Measurements from ENCODE around the gene SLC6A18.

SLC6A18 gene

GRCh38 chr5:1257841-1258240 lies 32.7 kb downstream of the SLC6A18 start:
- no peak for TF ChIP-seq CTCF (IDR thresholded peaks at IDR 0.05; ENCODE audit: low read depth, low read length)
- in situ Hi-C loops (cut with HindIII; ENCODE audit: low sequenced_read_pairs), result no loop called here
- no peak for DNase-seq (ENCODE audit: low read depth, low spot score)
- H3K4me3 ChIP-seq (ENCODE audit: low read depth, low read length), result no peak overlapping the region

GRCh38 chr5:1259806-1260480 lies 34.8 kb downstream of the SLC6A18 start:
- no peak for TF ChIP-seq CTCF (IDR thresholded peaks at IDR 0.05; ENCODE audit: low read depth, low read length)
- DNase-seq (ENCODE audit: low read depth, low spot score), result no peak
- no peak overlapping the region for H3K4me3 ChIP-seq (ENCODE audit: low read depth, low read length)
- in situ Hi-C loops (cut with HindIII; ENCODE audit: low sequenced_read_pairs), result no loop called here

- H3K4me3 ChIP-seq (ENCODE audit: low read depth, low read length), result no peak overlapping the region
- no peak for DNase-seq (ENCODE audit: low read depth, low spot score)
- TF ChIP-seq CTCF (IDR thresholded peaks at IDR 0.05; ENCODE audit: low read depth, low read length), result no peak
- in situ Hi-C loops (cut with HindIII; ENCODE audit: low sequenced_read_pairs), result no loop called here
These were observed 36.5 kb downstream of the SLC6A18 start for GRCh38 chr5:1261643-1262042.

- DNase-seq (ENCODE audit: low read depth, low spot score), result peak; percentile 18
These were observed 37.2 kb downstream of the SLC6A18 start for GRCh38 chr5:1262381-1262780.

GRCh38 chr5:1264211-1264610 lies 39.0 kb downstream of the SLC6A18 start:
- no peak for TF ChIP-seq CTCF (IDR thresholded peaks at IDR 0.05; ENCODE audit: low read depth, low read length)
- DNase-seq (ENCODE audit: low read depth, low spot score), result no peak
- no peak overlapping the region for H3K4me3 ChIP-seq (ENCODE audit: low read depth, low read length)
- in situ Hi-C loops (cut with HindIII; ENCODE audit: low sequenced_read_pairs), result no loop called here

More at GRCh38 chr5:1262381-1262780, 37.2 kb downstream of the SLC6A18 start:
- no peak overlapping the region for H3K4me3 ChIP-seq (ENCODE audit: low read depth, low read length)
- in situ Hi-C loops (cut with HindIII; ENCODE audit: low sequenced_read_pairs), result no loop called here
- no peak for TF ChIP-seq CTCF (IDR thresholded peaks at IDR 0.05; ENCODE audit: low read depth, low read length)

GRCh38 chr5:1265026-1265425 lies 39.8 kb downstream of the SLC6A18 start:
- no peak for DNase-seq (ENCODE audit: low read depth, low spot score)
- no peak overlapping the region for H3K4me3 ChIP-seq (ENCODE audit: low read depth, low read length)
- in situ Hi-C loops (cut with HindIII; ENCODE audit: low sequenced_read_pairs), result no loop called here
- TF ChIP-seq CTCF (IDR thresholded peaks at IDR 0.05; ENCODE audit: low read depth, low read length), result no peak

Data from astrocyte of the spinal cord (primary cell).